HepG2 (cell line): Measurements from ENCODE around the gene ZNF618. TPM values are rescaled to one million over a fixed set of nuclear protein-coding genes. Genes with fewer than 3 reads are reported as not detected.

Experiments
- CBX1 ChIP-seq: IDR thresholded peaks from one replicate; pipeline ENCODE4 v1.6.1; 2016; ENCODE audit warnings: antibody characterized with exemption, low read depth
- IRF2 ChIP-seq: IDR thresholded peaks from 2 replicates; pipeline ENCODE4 v1.6.1; 2018; ENCODE audit warnings: missing genetic modification reagents, missing compliant biosample characterization
- PRPF4 ChIP-seq: fragments of 200-400 bp; formaldehyde crosslinking; IDR thresholded peaks from 2 replicates; pipeline ENCODE4 v1.6.1; 2016; ENCODE audit warnings: low read length, low read depth; ENCODE audit not compliant: poor library complexity, severe bottlenecking
- RFX5 ChIP-seq: IDR thresholded peaks from 2 replicates; pipeline ENCODE4 v1.6.1; 2011; ENCODE audit warnings: low read depth, low read length, improper control_type of control experiment
- SIN3A ChIP-seq: IDR thresholded peaks from 2 replicates; pipeline ENCODE4 v1.6.1; 2011; ENCODE audit warnings: low read depth, mild to moderate bottlenecking, control low read depth, low read length, borderline replicate concordance
- SIN3B ChIP-seq: fragments of 150-350 bp; IDR thresholded peaks from 2 replicates; pipeline ENCODE4 v1.6.1; 2014; ENCODE audit warnings: low read length
- ZNF224 ChIP-seq: sonication (generic); formaldehyde crosslinking; IDR thresholded peaks from 2 replicates; pipeline ENCODE4 v1.5.0; 2020; ENCODE audit warnings: mild to moderate bottlenecking, missing genetic modification reagents
- ZNF292 ChIP-seq: sonication (generic); formaldehyde crosslinking; IDR thresholded peaks from 2 replicates; pipeline ENCODE4 v1.8.1; 2022; ENCODE audit warnings: mild to moderate bottlenecking, low read depth, missing genetic modification reagents, borderline replicate concordance
- ZNF569 ChIP-seq: sonication (generic); formaldehyde crosslinking; IDR thresholded peaks from 2 replicates; pipeline ENCODE4 v1.5.0; 2020; ENCODE audit warnings: mild to moderate bottlenecking, missing genetic modification reagents, moderate library complexity, borderline replicate concordance
- ZNF7 ChIP-seq: IDR thresholded peaks from 2 replicates; pipeline ENCODE4 v1.6.1; 2016; ENCODE audit warnings: missing biosample characterization, missing genetic modification reagents
- ZNF737 ChIP-seq: sonication (generic); formaldehyde crosslinking; IDR thresholded peaks from 2 replicates; pipeline ENCODE4 v1.5.0; 2020; ENCODE audit warnings: missing genetic modification reagents, mild to moderate bottlenecking, borderline replicate concordance
- ZNF766 ChIP-seq: sonication (generic); formaldehyde crosslinking; IDR thresholded peaks from 2 replicates; pipeline ENCODE4 v1.5.0; 2020; ENCODE audit warnings: missing genetic modification reagents, borderline replicate concordance
- ZNF891 ChIP-seq: sonication (generic); formaldehyde crosslinking; IDR thresholded peaks from 2 replicates; pipeline ENCODE4 v1.5.0; 2020; ENCODE audit warnings: mild to moderate bottlenecking, missing genetic modification reagents
- polyA plus RNA-seq, 8 experiments: library from polyadenylated mRNA; depleted of rRNA in 3 of 8; stranded (reverse) in 7 of 8; unstranded in 1 of 8; fragments of >200 nt; fragmentation: Illumina TruSeq in 4 of 8; extraction: Trizol in 4 of 8; gene quantifications; 2 replicates each; pipeline versions ENCODE4 v1.2.1 to v1.2.3, GENCODE V29; 2011 to 2016; ENCODE audit warnings: low read depth in 4 of 8, missing spikeins in 1 of 8, mixed read lengths in 1 of 8; ENCODE audit not compliant: insufficient read depth in 1 of 8
- total RNA-seq, 5 experiments: library from RNA; depleted of rRNA; stranded (reverse); fragments of >200 nt; fragmentation: Illumina TruSeq; extraction: Trizol; gene quantifications; 2 replicates each; pipeline ENCODE4 v1.2.3, GENCODE V29; 2016; ENCODE audit warnings: low read depth in 1 of 5
- TF ChIP-seq, protein P1 (sequence below): sonication (generic); formaldehyde crosslinking; IDR thresholded peaks from 2 replicates; pipeline ENCODE4 v1.4.0; 2020; ENCODE audit warnings: mild to moderate bottlenecking, missing genetic modification reagents
- TF ChIP-seq, protein P2 (sequence below), 2 experiments: sonication (generic) in 1 of 2; formaldehyde crosslinking in 1 of 2; IDR thresholded peaks; 2 replicates each; pipeline versions ENCODE4 v1.4.0 to v1.6.1; 2018 to 2020; ENCODE audit warnings: missing genetic modification reagents in 2 of 2, borderline replicate concordance in 1 of 2, low read depth in 1 of 2, mild to moderate bottlenecking in 1 of 2, missing biosample characterization in 1 of 2
- TF ChIP-seq, protein P3 (sequence below): sonication (generic); formaldehyde crosslinking; IDR thresholded peaks from 2 replicates; pipeline ENCODE4 v1.4.0; 2020; ENCODE audit warnings: missing genetic modification reagents, borderline replicate concordance
- TF ChIP-seq, protein P4 (sequence below): sonication (generic); formaldehyde crosslinking; IDR thresholded peaks from 2 replicates; pipeline ENCODE4 v1.8.1; 2022; ENCODE audit warnings: low read depth, mild to moderate bottlenecking, missing genetic modification reagents
- TF ChIP-seq, protein P5 (sequence below): sonication (generic); formaldehyde crosslinking; IDR thresholded peaks from 2 replicates; pipeline ENCODE4 v1.5.0; 2020; ENCODE audit warnings: missing genetic modification reagents

Gene ZNF618
- total and polyA plus RNA-seq, 2 of the 13 experiments (the other 11 are each of a cell fraction or from before 2014, with no cell fraction given), result 0.07 TPM

DNA sequence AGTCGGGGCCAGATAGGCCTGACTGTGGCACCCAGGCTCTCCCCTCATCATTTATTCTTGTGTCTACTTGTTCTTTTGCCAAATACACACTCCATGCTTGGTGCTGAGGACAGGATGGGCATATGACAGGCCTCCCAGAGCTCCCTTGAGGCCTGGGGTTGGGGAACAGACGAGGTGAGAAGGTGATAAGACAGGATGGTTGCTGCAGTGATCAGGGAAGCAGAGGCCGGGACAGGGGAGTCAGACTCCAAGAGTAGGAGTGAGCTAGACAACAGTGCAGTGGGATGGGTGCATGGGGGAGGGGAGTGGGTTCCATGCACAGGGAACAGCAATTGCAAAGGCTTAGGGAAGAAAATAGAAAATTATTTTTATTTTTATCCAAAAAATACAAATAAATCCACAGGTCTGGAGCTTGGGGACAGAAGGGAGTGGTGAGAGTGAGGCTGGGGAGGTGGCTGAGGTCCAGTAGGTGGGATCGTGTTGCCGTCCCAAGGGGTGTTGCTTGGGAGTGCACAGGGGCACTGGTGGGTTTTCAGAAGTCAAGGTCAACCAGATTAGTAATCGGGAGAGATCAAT lies 205.4 kb downstream of the ZNF618 start (continued):
- TF ChIP-seq, protein P1, sequence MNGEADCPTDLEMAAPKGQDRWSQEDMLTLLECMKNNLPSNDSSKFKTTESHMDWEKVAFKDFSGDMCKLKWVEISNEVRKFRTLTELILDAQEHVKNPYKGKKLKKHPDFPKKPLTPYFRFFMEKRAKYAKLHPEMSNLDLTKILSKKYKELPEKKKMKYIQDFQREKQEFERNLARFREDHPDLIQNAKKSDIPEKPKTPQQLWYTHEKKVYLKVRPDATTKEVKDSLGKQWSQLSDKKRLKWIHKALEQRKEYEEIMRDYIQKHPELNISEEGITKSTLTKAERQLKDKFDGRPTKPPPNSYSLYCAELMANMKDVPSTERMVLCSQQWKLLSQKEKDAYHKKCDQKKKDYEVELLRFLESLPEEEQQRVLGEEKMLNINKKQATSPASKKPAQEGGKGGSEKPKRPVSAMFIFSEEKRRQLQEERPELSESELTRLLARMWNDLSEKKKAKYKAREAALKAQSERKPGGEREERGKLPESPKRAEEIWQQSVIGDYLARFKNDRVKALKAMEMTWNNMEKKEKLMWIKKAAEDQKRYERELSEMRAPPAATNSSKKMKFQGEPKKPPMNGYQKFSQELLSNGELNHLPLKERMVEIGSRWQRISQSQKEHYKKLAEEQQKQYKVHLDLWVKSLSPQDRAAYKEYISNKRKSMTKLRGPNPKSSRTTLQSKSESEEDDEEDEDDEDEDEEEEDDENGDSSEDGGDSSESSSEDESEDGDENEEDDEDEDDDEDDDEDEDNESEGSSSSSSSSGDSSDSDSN, result peak; percentile 9; the same call in 1 of the 2 replicates
- TF ChIP-seq ZNF891 (CRISPR knock-in tag) (no peak), ZNF569 (0 out of 2 replicates have a peak, but pooled peaks have one; percentile 12), ZNF224 (CRISPR knock-in tag) (no peak), ZNF292 (no peak), ZNF737 (CRISPR knock-in tag) (no peak), ZNF766 (0 out of 2 replicates have a peak, but pooled peaks have one; percentile 20), SIN3B (no peak), PRPF4 (no peak), CBX1 (no peak), SIN3A (no peak), RFX5 (no peak), ZNF7 (CRISPR knock-in tag) (0 out of 2 replicates have a peak, but pooled peaks have one; percentile 24), IRF2 (CRISPR knock-in tag) (no peak)
- TF ChIP-seq, protein P2, sequence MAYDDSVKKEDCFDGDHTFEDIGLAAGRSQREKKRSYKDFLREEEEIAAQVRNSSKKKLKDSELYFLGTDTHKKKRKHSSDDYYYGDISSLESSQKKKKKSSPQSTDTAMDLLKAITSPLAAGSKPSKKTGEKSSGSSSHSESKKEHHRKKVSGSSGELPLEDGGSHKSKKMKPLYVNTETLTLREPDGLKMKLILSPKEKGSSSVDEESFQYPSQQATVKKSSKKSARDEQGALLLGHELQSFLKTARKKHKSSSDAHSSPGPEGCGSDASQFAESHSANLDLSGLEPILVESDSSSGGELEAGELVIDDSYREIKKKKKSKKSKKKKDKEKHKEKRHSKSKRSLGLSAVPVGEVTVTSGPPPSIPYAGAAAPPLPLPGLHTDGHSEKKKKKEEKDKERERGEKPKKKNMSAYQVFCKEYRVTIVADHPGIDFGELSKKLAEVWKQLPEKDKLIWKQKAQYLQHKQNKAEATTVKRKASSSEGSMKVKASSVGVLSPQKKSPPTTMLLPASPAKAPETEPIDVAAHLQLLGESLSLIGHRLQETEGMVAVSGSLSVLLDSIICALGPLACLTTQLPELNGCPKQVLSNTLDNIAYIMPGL (CRISPR knock-in tag; IDR thresholded peaks at IDR 0.05; ENCODE audit: borderline replicate concordance in 1 of 2, low read depth in 1 of 2), result peak in 1 of 2 experiments; percentile 6; a peak in 2 of 4 replicates
- TF ChIP-seq, protein P3, sequence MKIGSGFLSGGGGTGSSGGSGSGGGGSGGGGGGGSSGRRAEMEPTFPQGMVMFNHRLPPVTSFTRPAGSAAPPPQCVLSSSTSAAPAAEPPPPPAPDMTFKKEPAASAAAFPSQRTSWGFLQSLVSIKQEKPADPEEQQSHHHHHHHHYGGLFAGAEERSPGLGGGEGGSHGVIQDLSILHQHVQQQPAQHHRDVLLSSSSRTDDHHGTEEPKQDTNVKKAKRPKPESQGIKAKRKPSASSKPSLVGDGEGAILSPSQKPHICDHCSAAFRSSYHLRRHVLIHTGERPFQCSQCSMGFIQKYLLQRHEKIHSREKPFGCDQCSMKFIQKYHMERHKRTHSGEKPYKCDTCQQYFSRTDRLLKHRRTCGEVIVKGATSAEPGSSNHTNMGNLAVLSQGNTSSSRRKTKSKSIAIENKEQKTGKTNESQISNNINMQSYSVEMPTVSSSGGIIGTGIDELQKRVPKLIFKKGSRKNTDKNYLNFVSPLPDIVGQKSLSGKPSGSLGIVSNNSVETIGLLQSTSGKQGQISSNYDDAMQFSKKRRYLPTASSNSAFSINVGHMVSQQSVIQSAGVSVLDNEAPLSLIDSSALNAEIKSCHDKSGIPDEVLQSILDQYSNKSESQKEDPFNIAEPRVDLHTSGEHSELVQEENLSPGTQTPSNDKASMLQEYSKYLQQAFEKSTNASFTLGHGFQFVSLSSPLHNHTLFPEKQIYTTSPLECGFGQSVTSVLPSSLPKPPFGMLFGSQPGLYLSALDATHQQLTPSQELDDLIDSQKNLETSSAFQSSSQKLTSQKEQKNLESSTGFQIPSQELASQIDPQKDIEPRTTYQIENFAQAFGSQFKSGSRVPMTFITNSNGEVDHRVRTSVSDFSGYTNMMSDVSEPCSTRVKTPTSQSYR, result 0 out of 2 replicates have a peak, but pooled peaks have one; percentile 19
- TF ChIP-seq, protein P4, sequence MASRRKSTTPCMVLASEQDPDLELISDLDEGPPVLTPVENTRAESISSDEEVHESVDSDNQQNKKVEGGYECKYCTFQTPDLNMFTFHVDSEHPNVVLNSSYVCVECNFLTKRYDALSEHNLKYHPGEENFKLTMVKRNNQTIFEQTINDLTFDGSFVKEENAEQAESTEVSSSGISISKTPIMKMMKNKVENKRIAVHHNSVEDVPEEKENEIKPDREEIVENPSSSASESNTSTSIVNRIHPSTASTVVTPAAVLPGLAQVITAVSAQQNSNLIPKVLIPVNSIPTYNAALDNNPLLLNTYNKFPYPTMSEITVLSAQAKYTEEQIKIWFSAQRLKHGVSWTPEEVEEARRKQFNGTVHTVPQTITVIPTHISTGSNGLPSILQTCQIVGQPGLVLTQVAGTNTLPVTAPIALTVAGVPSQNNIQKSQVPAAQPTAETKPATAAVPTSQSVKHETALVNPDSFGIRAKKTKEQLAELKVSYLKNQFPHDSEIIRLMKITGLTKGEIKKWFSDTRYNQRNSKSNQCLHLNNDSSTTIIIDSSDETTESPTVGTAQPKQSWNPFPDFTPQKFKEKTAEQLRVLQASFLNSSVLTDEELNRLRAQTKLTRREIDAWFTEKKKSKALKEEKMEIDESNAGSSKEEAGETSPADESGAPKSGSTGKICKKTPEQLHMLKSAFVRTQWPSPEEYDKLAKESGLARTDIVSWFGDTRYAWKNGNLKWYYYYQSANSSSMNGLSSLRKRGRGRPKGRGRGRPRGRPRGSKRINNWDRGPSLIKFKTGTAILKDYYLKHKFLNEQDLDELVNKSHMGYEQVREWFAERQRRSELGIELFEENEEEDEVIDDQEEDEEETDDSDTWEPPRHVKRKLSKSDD (CRISPR knock-in tag), result 0 out of 2 replicates have a peak, but pooled peaks have one; percentile 18
- TF ChIP-seq, protein P5, sequence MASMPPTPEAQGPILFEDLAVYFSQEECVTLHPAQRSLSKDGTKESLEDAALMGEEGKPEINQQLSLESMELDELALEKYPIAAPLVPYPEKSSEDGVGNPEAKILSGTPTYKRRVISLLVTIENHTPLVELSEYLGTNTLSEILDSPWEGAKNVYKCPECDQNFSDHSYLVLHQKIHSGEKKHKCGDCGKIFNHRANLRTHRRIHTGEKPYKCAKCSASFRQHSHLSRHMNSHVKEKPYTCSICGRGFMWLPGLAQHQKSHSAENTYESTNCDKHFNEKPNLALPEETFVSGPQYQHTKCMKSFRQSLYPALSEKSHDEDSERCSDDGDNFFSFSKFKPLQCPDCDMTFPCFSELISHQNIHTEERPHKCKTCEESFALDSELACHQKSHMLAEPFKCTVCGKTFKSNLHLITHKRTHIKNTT, result no peak
